Bronchial epithelial cell (primary cell): ENCODE results near the gene TOLLIP. TPM values are rescaled to one million over a fixed set of nuclear protein-coding genes. Genes with fewer than 3 reads are reported as not detected.
"Not testable (repeated sequence)": the region's sequence is repeated elsewhere in the genome, so short reads cannot be mapped to it uniquely, and the experiment has no call there.

Source experiments
- DNase-seq: peaks from one replicate; pipeline ENCODE4 v3.0.0-alpha.2; 2010; ENCODE audit warnings: low read depth
- FAIRE-seq: peaks from 2 replicates; lab custom pipeline; 2011; peaks lifted over from hg19 to GRCh38; lab: Jason Lieb, UNC
- H3K27me3 ChIP-seq: 2 replicates; pipeline ENCODE4 v1.5.1; 2011; ENCODE audit warnings: low read length; ENCODE audit not compliant: control insufficient read depth, insufficient read depth
- H3K36me3 ChIP-seq: 2 replicates; pipeline ENCODE4 v1.5.1; 2011; ENCODE audit warnings: low read length; ENCODE audit not compliant: control insufficient read depth, insufficient read depth
- H3K4me3 ChIP-seq: 2 replicates; pipeline ENCODE4 v1.5.1; 2011; ENCODE audit warnings: mild to moderate bottlenecking, low read depth, low read length, control low read depth
- CTCF ChIP-seq: IDR thresholded peaks from 2 replicates; pipeline ENCODE4 v1.5.1; 2011; ENCODE audit warnings: mild to moderate bottlenecking, moderate library complexity, low read length, control low read depth, inconsistent platforms; ENCODE audit not compliant: insufficient read depth, severe bottlenecking
- total RNA-seq: library from RNA; depleted of rRNA; stranded (reverse); fragments of >200 nt; gene quantifications from 2 replicates; pipeline ENCODE4 v1.2.1, GENCODE V29; 2014

Gene TOLLIP
- total RNA-seq, 1 donor from 2014 or later: 43.4 TPM

DNA sequence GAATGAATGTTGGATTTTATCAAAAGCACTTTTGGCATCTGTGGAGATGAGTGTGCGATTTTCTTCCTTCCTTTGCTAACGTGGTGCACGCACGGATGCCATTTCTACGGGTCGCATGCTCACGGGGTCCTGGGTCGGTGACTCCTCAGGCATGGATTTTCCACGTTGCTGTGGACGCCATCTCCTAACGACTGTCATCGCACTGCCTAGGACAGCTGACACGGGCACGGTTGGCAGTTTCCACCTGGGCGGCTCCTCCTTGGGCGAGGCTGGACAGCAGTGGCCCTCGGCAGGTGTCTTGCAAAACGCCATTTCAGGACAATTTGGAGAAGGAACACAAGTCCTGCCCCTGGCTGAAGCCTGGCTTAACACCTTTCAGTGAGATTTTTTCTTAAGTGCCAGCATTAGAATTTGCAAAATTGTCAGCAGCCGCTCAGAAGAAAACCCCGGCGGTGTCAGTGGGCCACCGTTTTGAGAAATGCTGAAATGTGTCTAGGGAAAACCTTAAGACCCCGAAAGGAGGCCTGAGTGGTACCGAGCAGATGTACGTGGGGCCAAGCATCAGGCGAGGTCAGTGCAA lies 34.7 kb upstream of the TOLLIP start:
- TF ChIP-seq CTCF: no peak
- Histone ChIP-seq H3K27me3 (peaks cover 1% of the 10 kb centered on the region), H3K4me3 (no peak overlapping the region), H3K36me3 (no peaks in the 10 kb centered on the region)
- DNase-seq (no peak), FAIRE-seq (no peak)

- peaks cover 1% of the 10 kb centered on the region for H3K27me3 ChIP-seq
- no peak for FAIRE-seq
Observed at GRCh38 chr11:1343391-1344055, 34.1 kb upstream of the TOLLIP start.

DNA sequence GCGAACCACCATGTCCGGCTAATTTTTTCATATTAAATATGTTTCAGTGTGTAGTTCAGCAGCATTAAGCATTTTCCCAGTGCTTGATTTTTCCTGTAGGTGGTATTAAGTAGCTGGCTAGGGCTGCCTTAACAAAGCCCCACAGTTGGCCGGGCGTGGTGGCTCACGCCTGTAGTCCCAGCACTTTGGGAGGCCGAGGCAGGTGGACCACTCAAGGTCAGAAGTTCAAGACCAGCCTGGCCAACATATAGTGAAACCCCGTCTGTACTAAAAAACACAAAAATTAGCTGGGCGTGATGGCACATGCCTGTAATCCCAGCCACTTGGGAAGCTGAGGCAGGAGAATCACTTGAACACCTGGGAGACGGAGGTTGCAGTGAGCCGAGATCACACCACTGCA lies 33.5 kb upstream of the TOLLIP start:
- no peak overlapping the region for H3K4me3 ChIP-seq

More at GRCh38 chr11:1343391-1344055, 34.1 kb upstream of the TOLLIP start:
- Histone ChIP-seq H3K36me3 (no peaks in the 10 kb centered on the region), H3K4me3 (no peak overlapping the region)
- TF ChIP-seq CTCF: no peak
- no peak for DNase-seq

DNA sequence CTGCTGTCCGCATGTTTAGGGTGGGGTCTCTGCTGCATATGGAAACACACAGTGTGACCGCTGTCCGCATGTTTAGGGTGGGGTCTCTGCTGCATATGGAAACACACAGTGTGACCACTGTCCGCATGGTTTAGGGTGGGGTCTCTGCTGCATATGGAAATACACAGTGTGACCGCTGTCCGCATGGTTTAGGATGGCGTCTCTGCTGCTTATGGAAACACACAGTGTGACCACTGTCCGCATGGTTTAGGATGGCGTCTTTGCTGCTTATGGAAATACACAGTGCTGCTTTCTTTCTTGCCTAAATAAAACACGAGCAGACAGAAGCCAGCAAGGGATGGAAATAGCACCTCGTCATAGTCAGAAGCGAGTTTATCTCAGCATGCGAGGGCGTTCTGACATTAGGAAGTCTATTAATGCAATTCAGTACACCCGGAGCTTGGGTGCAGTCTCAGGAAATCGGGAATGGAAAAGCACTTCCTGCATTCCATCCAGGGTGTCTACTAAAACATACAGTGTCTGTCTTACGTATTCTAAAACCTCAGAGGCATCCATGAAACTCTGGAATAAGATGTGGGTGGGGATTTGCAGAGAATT lies 32.6 kb upstream of the TOLLIP start:
- DNase-seq (peak; percentile 9), FAIRE-seq (peak; percentile 58)
- Histone ChIP-seq H3K4me3 (no peak overlapping the region), H3K27me3 (no peaks in the 10 kb centered on the region), H3K36me3 (no peaks in the 10 kb centered on the region)
- TF ChIP-seq CTCF: no peak

More for the DNA sequence above, 33.5 kb upstream of the TOLLIP start:
- DNase-seq (no peak), FAIRE-seq (no peak)
- Histone ChIP-seq H3K36me3 (no peaks in the 10 kb centered on the region), H3K27me3 (no peaks in the 10 kb centered on the region)
- TF ChIP-seq CTCF: no peak

DNA sequence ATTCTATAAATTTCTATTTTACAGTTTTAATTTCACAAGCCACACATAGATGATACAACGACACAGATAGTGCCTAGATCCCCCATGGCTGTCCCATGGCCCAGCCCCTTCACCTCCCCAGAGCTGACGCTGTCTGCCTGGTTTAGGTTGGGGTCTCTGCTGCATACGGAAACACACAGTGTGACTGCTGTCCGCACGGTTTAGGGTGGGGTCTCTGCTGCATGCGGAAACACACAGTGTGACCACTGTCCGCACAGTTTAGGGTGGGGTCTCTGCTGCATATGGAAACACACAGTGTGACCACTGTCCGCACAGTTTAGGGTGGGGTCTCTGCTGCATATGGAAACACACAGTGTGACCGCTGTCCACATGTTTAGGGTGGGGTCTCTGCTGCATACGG lies 31.8 kb upstream of the TOLLIP start:
- not testable (repeated sequence) for H3K4me3 ChIP-seq, H3K36me3 ChIP-seq, DNase-seq, H3K27me3 ChIP-seq
- FAIRE-seq: peak; percentile 75

DNA sequence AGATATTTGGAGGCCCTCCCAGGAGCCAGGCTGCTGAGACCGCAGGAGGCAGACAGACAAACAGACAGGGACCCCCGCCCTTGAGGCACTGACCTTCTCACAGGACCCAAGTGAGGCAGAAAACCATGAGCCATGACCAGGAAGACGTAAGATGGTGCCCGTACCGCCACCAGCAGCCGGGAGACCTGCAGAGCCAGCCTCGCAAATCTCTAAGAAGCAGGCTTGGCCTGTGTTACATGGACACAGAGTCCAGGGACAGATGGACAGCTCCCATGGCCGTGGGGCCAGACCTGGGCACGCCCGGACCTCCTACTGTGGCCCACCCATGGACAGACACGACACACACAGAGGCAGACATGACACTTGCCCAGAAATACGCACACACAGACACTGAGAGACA lies 30.7 kb upstream of the TOLLIP start:
- FAIRE-seq: no peak
- no peak for TF ChIP-seq CTCF
- Histone ChIP-seq H3K36me3 (no peaks in the 10 kb centered on the region), H3K27me3 (no peaks in the 10 kb centered on the region), H3K4me3 (no peak overlapping the region)
- DNase-seq: no peak
